GM18499 (cell line): ENCODE data around the gene ADGRV1.
A peak's percentile ranks its signal among the peaks of the same experiment; 100 is the strongest.

Experiments used
- ATAC-seq: cut with Tn5 transposase; IDR thresholded peaks from one replicate; pipeline ENCODE4 v1.9.1; 2021; ENCODE audit warnings: moderate number of reproducible peaks; ENCODE audit not compliant: insufficient read depth, unreplicated experiment

Gene ADGRV1

GRCh38 chr5:91170266-91170665, 611.7 kb downstream of the ADGRV1 start:
- ATAC-seq: no peak

GRCh38 chr5:91171322-91171721, 612.7 kb downstream of the ADGRV1 start:
- ATAC-seq: no peak

GRCh38 chr5:91174396-91174795, 615.8 kb downstream of the ADGRV1 start:
- ATAC-seq: no peak

GRCh38 chr5:91175708-91176107, 617.1 kb downstream of the ADGRV1 start:
- ATAC-seq: no peak

- no peak for ATAC-seq
Observed at GRCh38 chr5:91176288-91177016, 617.9 kb downstream of the ADGRV1 start.

- ATAC-seq: no peak
Observed at GRCh38 chr5:91177085-91177484, 618.5 kb downstream of the ADGRV1 start.

- no peak for ATAC-seq
Observed at GRCh38 chr5:91177639-91178038, 619.0 kb downstream of the ADGRV1 start.

- ATAC-seq: no peak
Observed at GRCh38 chr5:91178461-91178860, 619.9 kb downstream of the ADGRV1 start.

GRCh38 chr5:91179018-91179417, 620.4 kb downstream of the ADGRV1 start:
- ATAC-seq: no peak

GRCh38 chr5:91180506-91180905, 621.9 kb downstream of the ADGRV1 start:
- ATAC-seq: no peak

GRCh38 chr5:91182763-91183162, 624.2 kb downstream of the ADGRV1 start:
- peak; percentile 78 for ATAC-seq

- no peak for ATAC-seq
Observed at GRCh38 chr5:91183743-91184142, 625.1 kb downstream of the ADGRV1 start.

- no peak for ATAC-seq
Observed at GRCh38 chr5:91186101-91186500, 627.5 kb downstream of the ADGRV1 start.

GRCh38 chr5:91187032-91187431, 628.4 kb downstream of the ADGRV1 start:
- no peak for ATAC-seq

- ATAC-seq: no peak
Observed at GRCh38 chr5:91188755-91189154, 630.2 kb downstream of the ADGRV1 start.

GRCh38 chr5:91189480-91190313, 631.1 kb downstream of the ADGRV1 start:
- no peak for ATAC-seq

GRCh38 chr5:91190314-91190690, 631.7 kb downstream of the ADGRV1 start:
- ATAC-seq: no peak

GRCh38 chr5:91194824-91195381, 636.3 kb downstream of the ADGRV1 start:
- ATAC-seq: no peak

- no peak for ATAC-seq
Observed at GRCh38 chr5:91200692-91201091, 642.1 kb downstream of the ADGRV1 start.

- ATAC-seq: no peak
Observed at GRCh38 chr5:91206103-91206502, 647.5 kb downstream of the ADGRV1 start.

GRCh38 chr5:91206734-91207133, 648.1 kb downstream of the ADGRV1 start:
- ATAC-seq: no peak
